ENCODE results near the gene MEF2A.
"Not testable (repeated sequence)": the region's sequence is repeated elsewhere in the genome, so short reads cannot be mapped to it uniquely, and the experiment has no call there.

MEF2A gene

GRCh38 chr15:99651023-99651807 is 85.4 kb downstream of the MEF2A start:
- no peak for FAIRE-seq

GRCh38 chr15:99656205-99656604 is 90.4 kb downstream of the MEF2A start:
- no peak for TF ChIP-seq POU2F2 (IDR thresholded peaks at IDR 0.05; ENCODE audit: low read depth, low read length)
- TF ChIP-seq TAF1 (IDR thresholded peaks at IDR 0.05; ENCODE audit: low read depth, low read length), result no peak
- TF ChIP-seq SPI1 (IDR thresholded peaks at IDR 0.05; ENCODE audit: low read depth, low read length), result no peak
- no peak for TF ChIP-seq PAX5 (IDR thresholded peaks at IDR 0.05; ENCODE audit: insufficient read depth, low read length, severe bottlenecking)
- no peak for TF ChIP-seq POLR2AphosphoS5 (IDR thresholded peaks at IDR 0.05; ENCODE audit: low read depth, low read length)
- no peak for TF ChIP-seq POLR2A (IDR thresholded peaks at IDR 0.05; ENCODE audit: low read depth, low read length)
- FAIRE-seq (no peak), DNase-seq (ENCODE audit: insufficient read length, low spot score) (no peak)

More at GRCh38 chr15:99651023-99651807, 85.4 kb downstream of the MEF2A start:
- no peak for DNase-seq (ENCODE audit: insufficient read length, low spot score)
- no peak for TF ChIP-seq PAX5 (IDR thresholded peaks at IDR 0.05; ENCODE audit: insufficient read depth, low read length, severe bottlenecking)
- TF ChIP-seq POLR2AphosphoS5 (IDR thresholded peaks at IDR 0.05; ENCODE audit: low read depth, low read length), result no peak
- TF ChIP-seq POLR2A (IDR thresholded peaks at IDR 0.05; ENCODE audit: low read depth, low read length), result no peak
- TF ChIP-seq TAF1 (IDR thresholded peaks at IDR 0.05; ENCODE audit: low read depth, low read length), result no peak
- no peak for TF ChIP-seq SPI1 (IDR thresholded peaks at IDR 0.05; ENCODE audit: low read depth, low read length)
- no peak for TF ChIP-seq POU2F2 (IDR thresholded peaks at IDR 0.05; ENCODE audit: low read depth, low read length)

- FAIRE-seq, result no peak
Measured at GRCh38 chr15:99657996-99658395, 92.2 kb downstream of the MEF2A start.

GRCh38 chr15:99662903-99663302 is 97.1 kb downstream of the MEF2A start:
- FAIRE-seq, result no peak
- TF ChIP-seq POLR2A (IDR thresholded peaks at IDR 0.05; ENCODE audit: low read depth, low read length) (no peak), POU2F2 (IDR thresholded peaks at IDR 0.05; ENCODE audit: low read depth, low read length) (no peak), PAX5 (IDR thresholded peaks at IDR 0.05; ENCODE audit: insufficient read depth, low read length, severe bottlenecking) (no peak), SPI1 (IDR thresholded peaks at IDR 0.05; ENCODE audit: low read depth, low read length) (no peak), TAF1 (IDR thresholded peaks at IDR 0.05; ENCODE audit: low read depth, low read length) (no peak), POLR2AphosphoS5 (IDR thresholded peaks at IDR 0.05; ENCODE audit: low read depth, low read length) (no peak)

More at GRCh38 chr15:99657996-99658395, 92.2 kb downstream of the MEF2A start:
- DNase-seq (ENCODE audit: insufficient read length, low spot score), result no peak
- no peak for TF ChIP-seq SPI1 (IDR thresholded peaks at IDR 0.05; ENCODE audit: low read depth, low read length)
- no peak for TF ChIP-seq POU2F2 (IDR thresholded peaks at IDR 0.05; ENCODE audit: low read depth, low read length)
- TF ChIP-seq PAX5 (IDR thresholded peaks at IDR 0.05; ENCODE audit: insufficient read depth, low read length, severe bottlenecking), result no peak
- TF ChIP-seq TAF1 (IDR thresholded peaks at IDR 0.05; ENCODE audit: low read depth, low read length), result no peak

GRCh38 chr15:99666073-99666472 is 100.3 kb downstream of the MEF2A start:
- DNase-seq (ENCODE audit: insufficient read length, low spot score); FAIRE-seq: not testable (repeated sequence)

More at GRCh38 chr15:99662903-99663302, 97.1 kb downstream of the MEF2A start:
- DNase-seq (ENCODE audit: insufficient read length, low spot score), result no peak

- DNase-seq (ENCODE audit: insufficient read length, low spot score), result no peak
- no peak for FAIRE-seq
- no peak for TF ChIP-seq POLR2AphosphoS5 (IDR thresholded peaks at IDR 0.05; ENCODE audit: low read depth, low read length)
- TF ChIP-seq SPI1 (IDR thresholded peaks at IDR 0.05; ENCODE audit: low read depth, low read length), result no peak
- no peak for TF ChIP-seq POLR2A (IDR thresholded peaks at IDR 0.05; ENCODE audit: low read depth, low read length)
- TF ChIP-seq TAF1 (IDR thresholded peaks at IDR 0.05; ENCODE audit: low read depth, low read length), result no peak
- TF ChIP-seq POU2F2 (IDR thresholded peaks at IDR 0.05; ENCODE audit: low read depth, low read length), result no peak
- TF ChIP-seq PAX5 (IDR thresholded peaks at IDR 0.05; ENCODE audit: insufficient read depth, low read length, severe bottlenecking), result no peak
Measured at GRCh38 chr15:99668533-99669182, 102.9 kb downstream of the MEF2A start.

- FAIRE-seq (no peak), DNase-seq (ENCODE audit: insufficient read length, low spot score) (no peak)
- TF ChIP-seq POLR2A (IDR thresholded peaks at IDR 0.05; ENCODE audit: low read depth, low read length), result no peak
- TF ChIP-seq PAX5 (IDR thresholded peaks at IDR 0.05; ENCODE audit: insufficient read depth, low read length, severe bottlenecking), result no peak
- TF ChIP-seq TAF1 (IDR thresholded peaks at IDR 0.05; ENCODE audit: low read depth, low read length), result no peak
- no peak for TF ChIP-seq POLR2AphosphoS5 (IDR thresholded peaks at IDR 0.05; ENCODE audit: low read depth, low read length)
- no peak for TF ChIP-seq SPI1 (IDR thresholded peaks at IDR 0.05; ENCODE audit: low read depth, low read length)
- TF ChIP-seq POU2F2 (IDR thresholded peaks at IDR 0.05; ENCODE audit: low read depth, low read length), result no peak
Measured at GRCh38 chr15:99669250-99669649, 103.5 kb downstream of the MEF2A start.

GRCh38 chr15:99671926-99672635 is 106.3 kb downstream of the MEF2A start:
- DNase-seq (ENCODE audit: insufficient read length, low spot score) (no peak), FAIRE-seq (no peak)
- TF ChIP-seq POLR2A (IDR thresholded peaks at IDR 0.05; ENCODE audit: low read depth, low read length), result no peak
- no peak for TF ChIP-seq POLR2AphosphoS5 (IDR thresholded peaks at IDR 0.05; ENCODE audit: low read depth, low read length)
- TF ChIP-seq PAX5 (IDR thresholded peaks at IDR 0.05; ENCODE audit: insufficient read depth, low read length, severe bottlenecking), result no peak
- no peak for TF ChIP-seq TAF1 (IDR thresholded peaks at IDR 0.05; ENCODE audit: low read depth, low read length)
- no peak for TF ChIP-seq SPI1 (IDR thresholded peaks at IDR 0.05; ENCODE audit: low read depth, low read length)

GRCh38 chr15:99673111-99673510 is 107.3 kb downstream of the MEF2A start:
- no peak for TF ChIP-seq POLR2AphosphoS5 (IDR thresholded peaks at IDR 0.05; ENCODE audit: low read depth, low read length)
- no peak for TF ChIP-seq POU2F2 (IDR thresholded peaks at IDR 0.05; ENCODE audit: low read depth, low read length)
- no peak for TF ChIP-seq TAF1 (IDR thresholded peaks at IDR 0.05; ENCODE audit: low read depth, low read length)
- TF ChIP-seq PAX5 (IDR thresholded peaks at IDR 0.05; ENCODE audit: insufficient read depth, low read length, severe bottlenecking), result no peak
- TF ChIP-seq POLR2A (IDR thresholded peaks at IDR 0.05; ENCODE audit: low read depth, low read length), result no peak
- TF ChIP-seq SPI1 (IDR thresholded peaks at IDR 0.05; ENCODE audit: low read depth, low read length), result no peak
- DNase-seq (ENCODE audit: insufficient read length, low spot score) (no peak), FAIRE-seq (no peak)
